Activated T-cell treated with anti-CD3 and anti-CD28 coated beads for 48 hours (primary cell): ENCODE results near the gene CUBN.
A peak's percentile ranks its signal among the peaks of the same experiment; 100 is the strongest.

ENCODE experiments used
- DNase-seq: peaks from one replicate; pipeline ENCODE4 v3.0.0-alpha.2; 2020; ENCODE audit warnings: low read depth

The CUBN gene

DNA sequence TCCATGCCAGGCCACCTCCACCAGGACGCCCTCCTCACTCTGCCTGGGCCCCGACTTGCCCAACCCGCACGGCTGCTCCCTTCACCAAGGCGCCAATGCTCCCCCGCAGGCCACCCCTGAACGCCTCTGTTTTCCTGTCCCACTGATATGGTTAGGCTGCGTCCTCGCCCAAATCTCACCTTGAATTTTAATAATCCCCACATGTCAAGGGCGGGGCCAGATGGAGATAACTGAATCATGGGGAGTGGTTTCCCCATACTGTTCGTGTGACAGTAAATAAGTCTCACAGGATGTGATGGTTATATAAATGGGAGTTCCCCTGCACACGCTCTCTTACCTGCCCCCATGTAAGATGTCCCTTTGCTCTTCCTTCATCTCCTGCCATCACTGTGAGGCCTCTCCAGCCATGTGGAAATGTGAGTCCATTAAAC is 342.2 kb downstream of the CUBN start:
- peak; percentile 42 for DNase-seq

GRCh38 chr10:16780338-16780880 is 349.2 kb downstream of the CUBN start:
- DNase-seq = no peak

GRCh38 chr10:16779384-16779915 is 350.2 kb downstream of the CUBN start:
- DNase-seq = peak; percentile 65

- no peak for DNase-seq
Observed at GRCh38 chr10:16777473-16778370, 351.9 kb downstream of the CUBN start.

GRCh38 chr10:16776896-16777295 is 352.7 kb downstream of the CUBN start:
- DNase-seq = no peak
